ENCODE results near the gene ZNF570.

GRCh38 chr19:37513397-37513796 lies 44.2 kb downstream of the ZNF570 start:
- TF ChIP-seq TAF1 (IDR thresholded peaks at IDR 0.05; ENCODE audit: borderline replicate concordance, insufficient read depth, low read length) (no peak), POLR2AphosphoS5 (IDR thresholded peaks at IDR 0.05; ENCODE audit: low read depth, low read length) (no peak), REST (IDR thresholded peaks at IDR 0.05; ENCODE audit: insufficient read depth in 1 of 2, low read depth in 2 of 2, low read length in 2 of 2) (no peak), SIN3A (IDR thresholded peaks at IDR 0.05; ENCODE audit: borderline replicate concordance, insufficient read depth, low read length) (no peak)

Measured in PFSK-1 (cell line).